Mesothelial cell of epicardium (in vitro differentiated cells): ENCODE data around the gene MBOAT2. TPM values are rescaled to one million over a fixed set of nuclear protein-coding genes. Genes with fewer than 3 reads are reported as not detected.

Experiments used
- DNase-seq, 2 experiments: peaks; one replicate each; pipeline ENCODE4 v3.0.0; 2021; ENCODE audit warnings: low spot score in 2 of 2; ENCODE audit not compliant: unreplicated experiment in 2 of 2
- H3K27ac Mint-ChIP-seq: 2 replicates; pipeline ENCODE4 v1.8.0; 2021; ENCODE audit warnings: mixed read lengths
- H3K27me3 Mint-ChIP-seq: 2 replicates; pipeline ENCODE4 v1.8.0; 2021; ENCODE audit warnings: low read depth, mixed read lengths
- H3K36me3 Mint-ChIP-seq: 2 replicates; pipeline ENCODE4 v1.8.0; 2021; ENCODE audit warnings: mixed read lengths
- H3K4me1 Mint-ChIP-seq: 2 replicates; pipeline ENCODE4 v1.8.0; 2021; ENCODE audit warnings: mixed read lengths
- H3K4me3 Mint-ChIP-seq: 2 replicates; pipeline ENCODE4 v1.8.0; 2021; ENCODE audit warnings: mild to moderate bottlenecking, moderate library complexity, mixed read lengths
- H3K9me3 Mint-ChIP-seq: 2 replicates; pipeline ENCODE4 v1.8.0; 2021; ENCODE audit warnings: mixed read lengths
- CTCF ChIP-seq: fragments of 200-600 bp; sonication (generic); IDR thresholded peaks from one replicate; pipeline ENCODE4 v1.5.0; 2021; ENCODE audit warnings: antibody characterized with exemption; ENCODE audit not compliant: unreplicated experiment
- total RNA-seq: library from RNA; stranded (reverse); gene quantifications from 3 replicates; pipeline ENCODE4 v1.2.1, GENCODE V29; 2021

The MBOAT2 gene
- total RNA-seq, 1 donor from 2014 or later: 53.0 TPM

GRCh38 chr2:8805278-8806210 is 197.9 kb downstream of the MBOAT2 start:
- H3K36me3 Mint-ChIP-seq: peaks cover 46% of the 10 kb centered on the region
- TF ChIP-seq CTCF: no peak
- no peak for DNase-seq
- H3K4me1 Mint-ChIP-seq: peaks cover 26% of the 10 kb centered on the region
- H3K9me3 Mint-ChIP-seq: no peaks in the 10 kb centered on the region
- peak overlapping the region; percentile 44 for H3K27ac Mint-ChIP-seq
- no peaks in the 10 kb centered on the region for H3K27me3 Mint-ChIP-seq
- H3K4me3 Mint-ChIP-seq: no peak overlapping the region

- H3K36me3 Mint-ChIP-seq: peaks cover 50% of the 10 kb centered on the region
Measured at GRCh38 chr2:8803658-8804379, 199.7 kb downstream of the MBOAT2 start.

GRCh38 chr2:8802741-8803140 is 200.7 kb downstream of the MBOAT2 start:
- no peak for TF ChIP-seq CTCF
- Mint-ChIP-seq H3K4me3 (no peak overlapping the region), H3K4me1 (peaks cover 26% of the 10 kb centered on the region), H3K9me3 (no peaks in the 10 kb centered on the region), H3K27ac (no peak overlapping the region), H3K36me3 (peaks cover 53% of the 10 kb centered on the region), H3K27me3 (no peaks in the 10 kb centered on the region)
- DNase-seq: no peak

More at GRCh38 chr2:8803658-8804379, 199.7 kb downstream of the MBOAT2 start:
- H3K4me3 Mint-ChIP-seq: no peak overlapping the region
- no peaks in the 10 kb centered on the region for H3K9me3 Mint-ChIP-seq
- H3K27me3 Mint-ChIP-seq: no peaks in the 10 kb centered on the region
- no peak for DNase-seq
- peak overlapping the region; percentile 47 for H3K27ac Mint-ChIP-seq
- no peak for TF ChIP-seq CTCF
- peaks cover 26% of the 10 kb centered on the region for H3K4me1 Mint-ChIP-seq

Other genes with a start within 250 kb of the MBOAT2 start
- gene KIDINS220, start 166.1 kb downstream of the MBOAT2 start, total RNA-seq: 102 to 109 TPM (median 105 TPM) in 3 replicates
- gene ASAP2, start 203.1 kb upstream of the MBOAT2 start, total RNA-seq: 25.8 to 29.7 TPM (median 26.2 TPM) in 3 replicates